ENCODE results near the gene ARL8A.

GRCh38 chr1:202165942-202166843, 21.7 kb upstream of the ARL8A start:
- TF ChIP-seq CTCF (conservative IDR thresholded peaks at IDR 0.05): no peak
- no peak for TF ChIP-seq ZFX (IDR thresholded peaks at IDR 0.05)
